ENCODE data around the gene AP3M1.
"Not testable (repeated sequence)": the region's sequence is repeated elsewhere in the genome, so short reads cannot be mapped to it uniquely, and the experiment has no call there.

Gene AP3M1

GRCh38 chr10:74139981-74140380 lies 10.6 kb downstream of the AP3M1 start:
- Histone ChIP-seq H3K27ac (ENCODE audit: low read depth, low read length) (no peak overlapping the region), H3F3A (ENCODE audit: control insufficient read depth, insufficient read depth) (peaks cover 3% of the 10 kb centered on the region; the same call in 1 of the 2 replicates), H3K27me3 (ENCODE audit: control insufficient read depth, low read length) (no peaks in the 10 kb centered on the region), H3K79me2 (ENCODE audit: control insufficient read depth, low read length) (peaks cover 39% of the 10 kb centered on the region), H3K4me1 (ENCODE audit: control insufficient read depth, low read length) (no peaks in the 10 kb centered on the region), H3K9me3 (ENCODE audit: control insufficient read depth, insufficient read depth, low read length) (no peaks in the 10 kb centered on the region), H3K4me2 (ENCODE audit: low read length) (no peak overlapping the region), H3K36me3 (ENCODE audit: control insufficient read depth, low read length) (peaks cover 41% of the 10 kb centered on the region), H4K20me1 (ENCODE audit: control insufficient read depth, insufficient read depth, low read depth, low read length) (no peaks in the 10 kb centered on the region; the same call in 1 of the 2 replicates), H3K4me3 (ENCODE audit: low read length) (no peak overlapping the region), H3K9me2 (replicated peaks; ENCODE audit: control insufficient read depth, low read length) (no peaks in the 10 kb centered on the region)
- no peak for TF ChIP-seq EZH2phosphoT487 (IDR thresholded peaks at IDR 0.05; ENCODE audit: borderline replicate concordance, low read length)
- no peak for TF ChIP-seq CTCF (IDR thresholded peaks at IDR 0.05; ENCODE audit: low read depth, low read length, poor library complexity, severe bottlenecking)

GRCh38 chr10:74138596-74138995 lies 12.0 kb downstream of the AP3M1 start:
- not testable (repeated sequence) for H3K4me3 ChIP-seq (ENCODE audit: low read length); H3K9me3 ChIP-seq (ENCODE audit: control insufficient read depth, insufficient read depth, low read length); H3K4me1 ChIP-seq (ENCODE audit: control insufficient read depth, low read length); H3K4me2 ChIP-seq (ENCODE audit: low read length); H3K9me2 ChIP-seq (replicated peaks; ENCODE audit: control insufficient read depth, low read length); H3K27me3 ChIP-seq (ENCODE audit: control insufficient read depth, low read length); H3K27ac ChIP-seq (ENCODE audit: low read depth, low read length); H3F3A ChIP-seq (ENCODE audit: control insufficient read depth, insufficient read depth); H4K20me1 ChIP-seq (ENCODE audit: control insufficient read depth, insufficient read depth, low read depth, low read length)
- Histone ChIP-seq H3K36me3 (ENCODE audit: control insufficient read depth, low read length) (peaks cover 50% of the 10 kb centered on the region), H3K79me2 (ENCODE audit: control insufficient read depth, low read length) (peaks cover 32% of the 10 kb centered on the region)

- Histone ChIP-seq H3K79me2 (ENCODE audit: control insufficient read depth, low read length) (peaks cover 26% of the 10 kb centered on the region), H3K36me3 (ENCODE audit: control insufficient read depth, low read length) (peaks cover 54% of the 10 kb centered on the region), H3K9me3 (ENCODE audit: control insufficient read depth, insufficient read depth, low read length) (no peaks in the 10 kb centered on the region), H3K27me3 (ENCODE audit: control insufficient read depth, low read length) (no peaks in the 10 kb centered on the region), H3K4me3 (ENCODE audit: low read length) (no peak overlapping the region), H3F3A (ENCODE audit: control insufficient read depth, insufficient read depth) (peaks cover 3% of the 10 kb centered on the region; the same call in 1 of the 2 replicates), H3K4me2 (ENCODE audit: low read length) (no peak overlapping the region), H3K27ac (ENCODE audit: low read depth, low read length) (no peak overlapping the region), H3K9me2 (replicated peaks; ENCODE audit: control insufficient read depth, low read length) (no peaks in the 10 kb centered on the region), H4K20me1 (ENCODE audit: control insufficient read depth, insufficient read depth, low read depth, low read length) (no peaks in the 10 kb centered on the region; the same call in 1 of the 2 replicates), H3K4me1 (ENCODE audit: control insufficient read depth, low read length) (no peaks in the 10 kb centered on the region)
- no peak for TF ChIP-seq EZH2phosphoT487 (IDR thresholded peaks at IDR 0.05; ENCODE audit: borderline replicate concordance, low read length)
- TF ChIP-seq CTCF (IDR thresholded peaks at IDR 0.05; ENCODE audit: low read depth, low read length, poor library complexity, severe bottlenecking): no peak
Observed at GRCh38 chr10:74137992-74138391, 12.6 kb downstream of the AP3M1 start.

- Histone ChIP-seq H3K4me1 (ENCODE audit: control insufficient read depth, low read length) (no peaks in the 10 kb centered on the region), H3K27me3 (ENCODE audit: control insufficient read depth, low read length) (no peaks in the 10 kb centered on the region), H3K36me3 (ENCODE audit: control insufficient read depth, low read length) (peaks cover 62% of the 10 kb centered on the region), H3K4me2 (ENCODE audit: low read length) (no peak overlapping the region), H3K9me2 (replicated peaks; ENCODE audit: control insufficient read depth, low read length) (no peaks in the 10 kb centered on the region), H3F3A (ENCODE audit: control insufficient read depth, insufficient read depth) (0 out of 2 replicates have a peak, but pooled peaks cover 3% of the 10 kb centered on the region), H3K79me2 (ENCODE audit: control insufficient read depth, low read length) (peaks cover 5% of the 10 kb centered on the region), H3K4me3 (ENCODE audit: low read length) (no peak overlapping the region), H4K20me1 (ENCODE audit: control insufficient read depth, insufficient read depth, low read depth, low read length) (no peaks in the 10 kb centered on the region; the same call in 1 of the 2 replicates), H3K27ac (ENCODE audit: low read depth, low read length) (no peak overlapping the region), H3K9me3 (ENCODE audit: control insufficient read depth, insufficient read depth, low read length) (no peaks in the 10 kb centered on the region)
- TF ChIP-seq CTCF (IDR thresholded peaks at IDR 0.05; ENCODE audit: low read depth, low read length, poor library complexity, severe bottlenecking) (no peak), EZH2phosphoT487 (IDR thresholded peaks at IDR 0.05; ENCODE audit: borderline replicate concordance, low read length) (no peak)
Observed at GRCh38 chr10:74135452-74135851, 15.2 kb downstream of the AP3M1 start.
